Ovary (tissue), 9 donors: ENCODE data around the gene LIN52. TPM values are rescaled to one million over a fixed set of nuclear protein-coding genes. Genes with fewer than 3 reads are reported as not detected.

Source experiments
- DNase-seq, 5 donors: peaks; one replicate each; pipeline ENCODE4 v3.0.0-alpha.2; 2019 to 2020
- H3K27ac ChIP-seq, 2 donors: fragments of 200-600 bp; one replicate each; pipeline versions ENCODE4 v1.5.1 to v1.8.0; 2019 to 2022
- H3K27me3 ChIP-seq: fragments of 200-600 bp; one replicate; pipeline ENCODE4 v1.8.0; 2022
- H3K36me3 ChIP-seq: fragments of 200-600 bp; sonication (generic); one replicate; pipeline ENCODE4 v1.5.1; 2019
- H3K4me1 ChIP-seq: one replicate; pipeline ENCODE4 v1.8.1; 2013; ENCODE audit warnings: mild to moderate bottlenecking, moderate library complexity; ENCODE audit not compliant: insufficient read depth
- H3K4me3 ChIP-seq: fragments of 200-600 bp; sonication (generic); one replicate; pipeline ENCODE4 v1.5.1; 2017
- H3K9me3 ChIP-seq, 2 donors: fragments of 200-600 bp in 1 of 2; sonication (generic) in 1 of 2; one replicate each; pipeline versions ENCODE4 v1.5.1 to v1.8.1; 2013 to 2019; ENCODE audit warnings: mild to moderate bottlenecking in 1 of 2, moderate library complexity in 1 of 2
- EP300 ChIP-seq: sonication (generic); formaldehyde crosslinking; IDR thresholded peaks from one replicate; pipeline ENCODE4 v1.6.1; 2017; ENCODE audit warnings: antibody characterized with exemption
- POLR2A ChIP-seq: fragments of 450-650 bp; IDR thresholded peaks from one replicate; pipeline ENCODE4 v1.6.1; 2017; ENCODE audit warnings: antibody characterized with exemption, mild to moderate bottlenecking, moderate library complexity
- WGBS, 3 donors: extraction: QIAGEN DNeasy Blood & Tissue Kit in 1 of 3; methylation state at CpG; one replicate each; pipeline versions ENCODE4 v1.1.5 to v1.1.7; 2013 to 2017; 5-methylcytosine and 5-hydroxymethylcytosine counted together
- intact Hi-C, 4 donors: fragments of 100-400 bp; cut with DNase I; formaldehyde crosslinking; loops; one replicate each; pipeline versions ENCODE4 v1.11.0 to v1.15.1; 2022 to 2023
- polyA plus RNA-seq, 2 donors: library from polyadenylated mRNA; stranded (reverse); fragments of 200-250 nt in 1 of 2; fragments of 350-450 nt in 1 of 2; fragmentation: Illumina TruSeq in 1 of 2; extraction: RNeasy Lipid Tissue Mini Kit (QIAGEN cat#74804) in 1 of 2; gene quantifications; one replicate each; pipeline ENCODE4 v1.2.3, GENCODE V29; 2013 to 2014
- small RNA-seq: library from RNA; depleted of rRNA; stranded (forward); fragments of <200 nt; gene quantifications from one replicate; pipeline ENCODE3, GENCODE V24; 2016
- total RNA-seq, 7 donors: library from RNA; depleted of rRNA in 2 of 7; stranded (reverse); fragments of >200 nt in 2 of 7; fragmentation: NEBNext Ultra II Directional in 3 of 7; extraction: Animal tissue kit (Norgen Biotek cat#: 25700) in 3 of 7; gene quantifications; one replicate each; pipeline versions ENCODE4 v1.1.0 to v1.2.4, GENCODE V29; 2016 to 2023
- TF ChIP-seq, protein P1 (sequence below), 3 donors: fragments of 450-650 bp in 2 of 3; fragments of 200-600 bp in 1 of 3; IDR thresholded peaks; one replicate each; pipeline versions ENCODE4 v1.5.1 to v1.8.0; 2016 to 2022; ENCODE audit warnings: antibody characterized with exemption in 3 of 3, mild to moderate bottlenecking in 1 of 3
- donor health status: DM: no; HTN: no; CAD: no; lungs with moderate emphysema.
- donor health status: DM: no; HTN: no; CAD: no.
- donor health status: Bipolar disorder and iron deficiency.
- donor health status: DM: yes; HTN: yes; CAD: no.
- donor health status: DM: no; HTN: no; CAD: no.
- donor health status: DM: yes; HTN: yes; CAD: no.

Gene LIN52
- total and polyA plus RNA-seq, 9 donors: 8.6 to 12.5 (median 10.0) TPM

GRCh38 chr14:74248017-74248416 is 163.3 kb downstream of the LIN52 start:
- Histone ChIP-seq H3K36me3 (no peaks in the 10 kb centered on the region), H3K27me3 (no peaks in the 10 kb centered on the region), H3K9me3 (no peaks in the 10 kb centered on the region), H3K27ac (no peak overlapping the region), H3K4me3 (no peak overlapping the region), H3K4me1 (no peaks in the 10 kb centered on the region)
- intact Hi-C loops: loop anchor here in 2 of 4 donors (10.0 kb wide), 1 partner anchor 133 kb away; no protein-coding TSS in a partner anchor
- WGBS, 3 donors: 53 to 66% (median 55%) methylated on average over 6 of the region's 6 CpGs
- DNase-seq: no peak
- TF ChIP-seq EP300 (no peak), POLR2A (no peak)
- TF ChIP-seq, protein P1, sequence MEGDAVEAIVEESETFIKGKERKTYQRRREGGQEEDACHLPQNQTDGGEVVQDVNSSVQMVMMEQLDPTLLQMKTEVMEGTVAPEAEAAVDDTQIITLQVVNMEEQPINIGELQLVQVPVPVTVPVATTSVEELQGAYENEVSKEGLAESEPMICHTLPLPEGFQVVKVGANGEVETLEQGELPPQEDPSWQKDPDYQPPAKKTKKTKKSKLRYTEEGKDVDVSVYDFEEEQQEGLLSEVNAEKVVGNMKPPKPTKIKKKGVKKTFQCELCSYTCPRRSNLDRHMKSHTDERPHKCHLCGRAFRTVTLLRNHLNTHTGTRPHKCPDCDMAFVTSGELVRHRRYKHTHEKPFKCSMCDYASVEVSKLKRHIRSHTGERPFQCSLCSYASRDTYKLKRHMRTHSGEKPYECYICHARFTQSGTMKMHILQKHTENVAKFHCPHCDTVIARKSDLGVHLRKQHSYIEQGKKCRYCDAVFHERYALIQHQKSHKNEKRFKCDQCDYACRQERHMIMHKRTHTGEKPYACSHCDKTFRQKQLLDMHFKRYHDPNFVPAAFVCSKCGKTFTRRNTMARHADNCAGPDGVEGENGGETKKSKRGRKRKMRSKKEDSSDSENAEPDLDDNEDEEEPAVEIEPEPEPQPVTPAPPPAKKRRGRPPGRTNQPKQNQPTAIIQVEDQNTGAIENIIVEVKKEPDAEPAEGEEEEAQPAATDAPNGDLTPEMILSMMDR (IDR thresholded peaks at IDR 0.05): no peak

DNA sequence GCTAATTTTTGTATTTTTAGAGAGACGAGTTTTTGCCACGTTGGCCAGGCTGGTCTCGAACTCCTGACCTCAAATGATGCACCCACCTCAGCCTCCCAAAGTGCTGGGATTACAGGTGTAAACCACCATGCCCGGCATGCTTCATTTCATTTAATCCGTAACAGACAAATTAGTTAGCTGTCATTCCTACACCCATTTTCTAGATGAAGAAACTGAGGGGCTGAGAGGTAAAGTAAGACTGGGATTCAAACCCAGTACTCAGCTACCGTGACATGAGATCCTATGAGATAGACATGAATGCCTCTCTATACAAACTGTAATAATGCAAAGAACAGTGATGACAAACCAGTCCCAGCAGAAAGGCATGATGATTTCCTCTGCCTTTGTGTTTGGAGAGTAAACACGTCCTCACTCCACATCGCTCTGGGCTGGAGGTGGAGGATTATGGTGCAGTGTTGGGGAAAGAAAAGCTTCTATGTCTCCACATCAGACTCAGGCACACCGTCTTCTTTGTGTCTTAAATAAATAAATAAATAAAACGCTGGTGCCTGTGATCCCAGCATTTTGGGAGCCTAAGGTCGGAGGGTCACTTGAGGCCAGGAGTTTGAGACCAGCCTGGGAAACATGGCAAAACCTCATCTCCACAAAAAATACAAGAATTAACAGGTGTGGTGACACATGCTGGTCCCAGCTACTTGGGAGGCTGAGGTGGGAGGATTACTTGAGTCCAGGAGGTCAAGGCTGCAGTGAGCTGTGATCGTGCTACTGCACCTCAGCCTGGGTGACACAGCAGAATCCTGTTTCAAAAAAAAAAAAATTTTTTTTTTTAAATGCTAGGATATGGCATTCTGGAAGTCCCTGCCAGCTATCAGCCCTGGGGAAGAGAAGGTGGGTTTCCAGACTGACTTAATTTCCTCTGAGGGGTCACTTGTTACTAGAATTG is 164.9 kb downstream of the LIN52 start:
- H3K27me3 ChIP-seq: no peaks in the 10 kb centered on the region
- no peaks in the 10 kb centered on the region for H3K4me1 ChIP-seq
- intact Hi-C loops: loop anchor here in 3 of 4 donors (5.0 to 10.0 kb wide), 2 partner anchors 135 to 137 kb away; no protein-coding TSS in a partner anchor
- H3K27ac ChIP-seq: no peak overlapping the region
- no peak for DNase-seq
- no peaks in the 10 kb centered on the region for H3K36me3 ChIP-seq
- no peaks in the 10 kb centered on the region for H3K9me3 ChIP-seq
- TF ChIP-seq EP300 (no peak), POLR2A (no peak)
- TF ChIP-seq, protein P1 (IDR thresholded peaks at IDR 0.05): no peak
- H3K4me3 ChIP-seq: no peak overlapping the region
- 72 to 74% (median 74%) methylated on average over 12 of the region's 12 CpGs for WGBS, 3 donors

Small RNA genes lying within 50 kb of the gene (small RNA-seq; reads per million reads assigned to genes)
- not detected for gene AC006349.1
- not detected for gene RN7SL530P

Other genes with a start within 250 kb of the LIN52 start
- 10 to 100 TPM in 4 of 7 donors, 1 to 10 TPM in 3; 6.6 to 13.4 (median 10.5) TPM for gene PTGR2, start 233.1 kb upstream of the LIN52 start, total RNA-seq
- gene PTGR2, start 233.1 kb upstream of the LIN52 start, polyA plus RNA-seq: 10 to 100 TPM in 1 of 2 donors, 1 to 10 TPM in 1; 4.6 to 14.8 TPM
- 10 to 100 TPM; 47.7 to 71.4 (median 54.4) TPM for gene ZNF410, start 198.1 kb upstream of the LIN52 start, total RNA-seq
- 10 to 100 TPM; 37.0 to 65.4 TPM for gene ZNF410, start 198.1 kb upstream of the LIN52 start, polyA plus RNA-seq
- gene FAM161B, start 134.9 kb upstream of the LIN52 start, total RNA-seq: 10 to 100 TPM in 5 of 7 donors, 1 to 10 TPM in 2; 8.3 to 21.4 (median 14.9) TPM
- gene FAM161B, start 134.9 kb upstream of the LIN52 start, polyA plus RNA-seq: 10 to 100 TPM in 1 of 2 donors, 1 to 10 TPM in 1; 9.0 to 12.6 TPM
- 10 to 100 TPM; 17.1 to 27.1 (median 18.7) TPM for gene COQ6, start 134.7 kb upstream of the LIN52 start, total RNA-seq
- gene COQ6, start 134.7 kb upstream of the LIN52 start, polyA plus RNA-seq: 10 to 100 TPM; 23.3 to 31.8 TPM
- 10 to 100 TPM in 2 of 7 donors, 1 to 10 TPM in 5; 4.8 to 11.6 (median 7.0) TPM for gene ENTPD5, start 65.7 kb upstream of the LIN52 start, total RNA-seq
- gene ENTPD5, start 65.7 kb upstream of the LIN52 start, polyA plus RNA-seq: 10 to 100 TPM in 1 of 2 donors, 1 to 10 TPM in 1; 3.3 to 12.3 TPM
- 10 to 100 TPM in 2 of 7 donors, 1 to 10 TPM in 5; 1.7 to 16.5 (median 4.9) TPM for gene BBOF1, start 65.6 kb upstream of the LIN52 start, total RNA-seq
- gene BBOF1, start 65.6 kb upstream of the LIN52 start, polyA plus RNA-seq: 10 to 100 TPM in 1 of 2 donors, 1 to 10 TPM in 1; 4.1 to 11.5 TPM
- 10 to 100 TPM; 29.8 to 78.1 (median 50.3) TPM for gene ALDH6A1, start 503 bp upstream of the LIN52 start, total RNA-seq
- 10 to 100 TPM; 28.6 to 52.6 TPM for gene ALDH6A1, start 503 bp upstream of the LIN52 start, polyA plus RNA-seq
- gene VSX2, start 154.5 kb downstream of the LIN52 start, total RNA-seq: not detected
- not detected for gene VSX2, start 154.5 kb downstream of the LIN52 start, polyA plus RNA-seq
- gene ABCD4, start 218.0 kb downstream of the LIN52 start, total RNA-seq: 10 to 100 TPM; 42.2 to 54.4 (median 45.8) TPM
- 10 to 100 TPM; 33.5 to 50.5 TPM for gene ABCD4, start 218.0 kb downstream of the LIN52 start, polyA plus RNA-seq